ENCODE measurements around the gene CDC42BPG.

CDC42BPG gene

GRCh38 chr11:64879244-64879900 lies 34.9 kb upstream of the CDC42BPG start:
- no peak for DNase-seq (ENCODE audit: low read depth)

GRCh38 chr11:64878494-64879243 lies 34.2 kb upstream of the CDC42BPG start, which contains the start of gene EHD1:
Gene EHD1, minus strand, starts transcription at chr11:64878621. Its CDS starts 157 bp downstream, at chr11:64878464.
- peak; percentile 100 for DNase-seq (ENCODE audit: low read depth)

GRCh38 chr11:64878223-64878493 lies 33.7 kb upstream of the CDC42BPG start:
- no peak for DNase-seq (ENCODE audit: low read depth)

GRCh38 chr11:64877390-64878222 lies 33.2 kb upstream of the CDC42BPG start:
- no peak for DNase-seq (ENCODE audit: low read depth)

GRCh38 chr11:64876835-64877341 lies 32.4 kb upstream of the CDC42BPG start:
- no peak for DNase-seq (ENCODE audit: low read depth)

- no peak for DNase-seq (ENCODE audit: low read depth)
These were observed 31.8 kb upstream of the CDC42BPG start for GRCh38 chr11:64876229-64876750.

- no peak for DNase-seq (ENCODE audit: low read depth)
These were observed 31.1 kb upstream of the CDC42BPG start for GRCh38 chr11:64875369-64876228.

GRCh38 chr11:64874308-64875240 lies 30.1 kb upstream of the CDC42BPG start:
- no peak for DNase-seq (ENCODE audit: low read depth)

GRCh38 chr11:64872790-64873488 lies 28.5 kb upstream of the CDC42BPG start:
- no peak for DNase-seq (ENCODE audit: low read depth)

- no peak for DNase-seq (ENCODE audit: low read depth)
These were observed 27.0 kb upstream of the CDC42BPG start for GRCh38 chr11:64871492-64871891.

GRCh38 chr11:64870893-64871466 lies 26.5 kb upstream of the CDC42BPG start:
- DNase-seq (ENCODE audit: low read depth): no peak

GRCh38 chr11:64870176-64870892 lies 25.9 kb upstream of the CDC42BPG start:
- DNase-seq (ENCODE audit: low read depth): no peak

- no peak for DNase-seq (ENCODE audit: low read depth)
These were observed 25.2 kb upstream of the CDC42BPG start for GRCh38 chr11:64869571-64870175.

- DNase-seq (ENCODE audit: low read depth): no peak
These were observed 24.6 kb upstream of the CDC42BPG start for GRCh38 chr11:64868904-64869570.

GRCh38 chr11:64867748-64868462 lies 23.5 kb upstream of the CDC42BPG start:
- DNase-seq (ENCODE audit: low read depth): no peak

- DNase-seq (ENCODE audit: low read depth): no peak
These were observed 21.7 kb upstream of the CDC42BPG start for GRCh38 chr11:64866173-64866491.

Data from activated T-cell treated with anti-CD3 and anti-CD28 coated beads for 24 hours (primary cell).